ENCODE measurements around the gene MIPOL1. TPM values are rescaled to one million over a fixed set of nuclear protein-coding genes. Genes with fewer than 3 reads are reported as not detected.

MIPOL1 gene
- total and polyA plus RNA-seq, 2 experiments from 2014 or later: 16.6 to 24.8 TPM

DNA sequence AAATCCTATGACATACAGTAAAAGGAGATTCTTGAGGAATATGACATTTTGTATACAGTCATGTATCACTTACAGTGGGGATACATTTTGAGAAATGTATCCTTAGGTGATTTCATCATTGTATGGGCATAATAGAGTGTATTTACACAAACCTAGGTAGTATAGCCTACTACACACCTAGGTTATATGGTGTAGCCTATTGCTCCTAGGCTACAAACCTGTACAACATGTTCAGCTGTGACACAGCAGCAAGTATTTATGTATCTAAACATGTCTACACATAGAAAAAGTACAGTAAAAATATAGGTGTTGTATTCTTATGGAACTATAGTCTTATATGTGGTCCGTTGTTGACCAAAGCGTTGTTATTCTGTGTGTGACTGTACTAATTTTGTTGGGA is 218.5 kb downstream of the MIPOL1 start (continued):
- TF ChIP-seq, protein P1, sequence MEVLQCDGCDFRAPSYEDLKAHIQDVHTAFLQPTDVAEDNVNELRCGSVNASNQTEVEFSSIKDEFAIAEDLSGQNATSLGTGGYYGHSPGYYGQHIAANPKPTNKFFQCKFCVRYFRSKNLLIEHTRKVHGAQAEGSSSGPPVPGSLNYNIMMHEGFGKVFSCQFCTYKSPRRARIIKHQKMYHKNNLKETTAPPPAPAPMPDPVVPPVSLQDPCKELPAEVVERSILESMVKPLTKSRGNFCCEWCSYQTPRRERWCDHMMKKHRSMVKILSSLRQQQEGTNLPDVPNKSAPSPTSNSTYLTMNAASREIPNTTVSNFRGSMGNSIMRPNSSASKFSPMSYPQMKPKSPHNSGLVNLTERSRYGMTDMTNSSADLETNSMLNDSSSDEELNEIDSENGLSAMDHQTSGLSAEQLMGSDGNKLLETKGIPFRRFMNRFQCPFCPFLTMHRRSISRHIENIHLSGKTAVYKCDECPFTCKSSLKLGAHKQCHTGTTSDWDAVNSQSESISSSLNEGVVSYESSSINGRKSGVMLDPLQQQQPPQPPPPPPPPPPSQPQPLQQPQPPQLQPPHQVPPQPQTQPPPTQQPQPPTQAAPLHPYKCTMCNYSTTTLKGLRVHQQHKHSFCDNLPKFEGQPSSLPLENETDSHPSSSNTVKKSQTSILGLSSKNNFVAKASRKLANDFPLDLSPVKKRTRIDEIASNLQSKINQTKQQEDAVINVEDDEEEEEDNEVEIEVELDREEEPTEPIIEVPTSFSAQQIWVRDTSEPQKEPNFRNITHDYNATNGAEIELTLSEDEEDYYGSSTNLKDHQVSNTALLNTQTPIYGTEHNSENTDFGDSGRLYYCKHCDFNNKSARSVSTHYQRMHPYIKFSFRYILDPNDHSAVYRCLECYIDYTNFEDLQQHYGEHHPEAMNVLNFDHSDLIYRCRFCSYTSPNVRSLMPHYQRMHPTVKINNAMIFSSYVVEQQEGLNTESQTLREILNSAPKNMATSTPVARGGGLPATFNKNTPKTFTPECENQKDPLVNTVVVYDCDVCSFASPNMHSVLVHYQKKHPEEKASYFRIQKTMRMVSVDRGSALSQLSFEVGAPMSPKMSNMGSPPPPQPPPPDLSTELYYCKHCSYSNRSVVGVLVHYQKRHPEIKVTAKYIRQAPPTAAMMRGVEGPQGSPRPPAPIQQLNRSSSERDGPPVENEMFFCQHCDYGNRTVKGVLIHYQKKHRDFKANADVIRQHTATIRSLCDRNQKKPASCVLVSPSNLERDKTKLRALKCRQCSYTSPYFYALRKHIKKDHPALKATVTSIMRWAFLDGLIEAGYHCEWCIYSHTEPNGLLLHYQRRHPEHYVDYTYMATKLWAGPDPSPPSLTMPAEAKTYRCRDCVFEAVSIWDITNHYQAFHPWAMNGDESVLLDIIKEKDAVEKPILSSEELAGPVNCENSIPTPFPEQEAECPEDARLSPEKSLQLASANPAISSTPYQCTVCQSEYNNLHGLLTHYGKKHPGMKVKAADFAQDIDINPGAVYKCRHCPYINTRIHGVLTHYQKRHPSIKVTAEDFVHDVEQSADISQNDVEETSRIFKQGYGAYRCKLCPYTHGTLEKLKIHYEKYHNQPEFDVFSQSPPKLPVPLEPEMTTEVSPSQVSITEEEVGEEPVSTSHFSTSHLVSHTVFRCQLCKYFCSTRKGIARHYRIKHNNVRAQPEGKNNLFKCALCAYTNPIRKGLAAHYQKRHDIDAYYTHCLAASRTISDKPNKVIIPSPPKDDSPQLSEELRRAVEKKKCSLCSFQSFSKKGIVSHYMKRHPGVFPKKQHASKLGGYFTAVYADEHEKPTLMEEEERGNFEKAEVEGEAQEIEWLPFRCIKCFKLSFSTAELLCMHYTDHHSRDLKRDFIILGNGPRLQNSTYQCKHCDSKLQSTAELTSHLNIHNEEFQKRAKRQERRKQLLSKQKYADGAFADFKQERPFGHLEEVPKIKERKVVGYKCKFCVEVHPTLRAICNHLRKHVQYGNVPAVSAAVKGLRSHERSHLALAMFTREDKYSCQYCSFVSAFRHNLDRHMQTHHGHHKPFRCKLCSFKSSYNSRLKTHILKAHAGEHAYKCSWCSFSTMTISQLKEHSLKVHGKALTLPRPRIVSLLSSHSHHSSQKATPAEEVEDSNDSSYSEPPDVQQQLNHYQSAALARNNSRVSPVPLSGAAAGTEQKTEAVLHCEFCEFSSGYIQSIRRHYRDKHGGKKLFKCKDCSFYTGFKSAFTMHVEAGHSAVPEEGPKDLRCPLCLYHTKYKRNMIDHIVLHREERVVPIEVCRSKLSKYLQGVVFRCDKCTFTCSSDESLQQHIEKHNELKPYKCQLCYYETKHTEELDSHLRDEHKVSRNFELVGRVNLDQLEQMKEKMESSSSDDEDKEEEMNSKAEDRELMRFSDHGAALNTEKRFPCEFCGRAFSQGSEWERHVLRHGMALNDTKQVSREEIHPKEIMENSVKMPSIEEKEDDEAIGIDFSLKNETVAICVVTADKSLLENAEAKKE (CRISPR knock-in tag; IDR thresholded peaks at IDR 0.05): no peak
- TF ChIP-seq NANOG (IDR thresholded peaks at IDR 0.05; ENCODE audit: borderline replicate concordance): no peak
- TF ChIP-seq, protein P2, sequence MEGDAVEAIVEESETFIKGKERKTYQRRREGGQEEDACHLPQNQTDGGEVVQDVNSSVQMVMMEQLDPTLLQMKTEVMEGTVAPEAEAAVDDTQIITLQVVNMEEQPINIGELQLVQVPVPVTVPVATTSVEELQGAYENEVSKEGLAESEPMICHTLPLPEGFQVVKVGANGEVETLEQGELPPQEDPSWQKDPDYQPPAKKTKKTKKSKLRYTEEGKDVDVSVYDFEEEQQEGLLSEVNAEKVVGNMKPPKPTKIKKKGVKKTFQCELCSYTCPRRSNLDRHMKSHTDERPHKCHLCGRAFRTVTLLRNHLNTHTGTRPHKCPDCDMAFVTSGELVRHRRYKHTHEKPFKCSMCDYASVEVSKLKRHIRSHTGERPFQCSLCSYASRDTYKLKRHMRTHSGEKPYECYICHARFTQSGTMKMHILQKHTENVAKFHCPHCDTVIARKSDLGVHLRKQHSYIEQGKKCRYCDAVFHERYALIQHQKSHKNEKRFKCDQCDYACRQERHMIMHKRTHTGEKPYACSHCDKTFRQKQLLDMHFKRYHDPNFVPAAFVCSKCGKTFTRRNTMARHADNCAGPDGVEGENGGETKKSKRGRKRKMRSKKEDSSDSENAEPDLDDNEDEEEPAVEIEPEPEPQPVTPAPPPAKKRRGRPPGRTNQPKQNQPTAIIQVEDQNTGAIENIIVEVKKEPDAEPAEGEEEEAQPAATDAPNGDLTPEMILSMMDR (conservative IDR thresholded peaks at IDR 0.05; ENCODE audit: low read depth in 2 of 2): no peak
- TF ChIP-seq JUNB (IDR thresholded peaks at IDR 0.05; ENCODE audit: unreplicated experiment): no peak

DNA sequence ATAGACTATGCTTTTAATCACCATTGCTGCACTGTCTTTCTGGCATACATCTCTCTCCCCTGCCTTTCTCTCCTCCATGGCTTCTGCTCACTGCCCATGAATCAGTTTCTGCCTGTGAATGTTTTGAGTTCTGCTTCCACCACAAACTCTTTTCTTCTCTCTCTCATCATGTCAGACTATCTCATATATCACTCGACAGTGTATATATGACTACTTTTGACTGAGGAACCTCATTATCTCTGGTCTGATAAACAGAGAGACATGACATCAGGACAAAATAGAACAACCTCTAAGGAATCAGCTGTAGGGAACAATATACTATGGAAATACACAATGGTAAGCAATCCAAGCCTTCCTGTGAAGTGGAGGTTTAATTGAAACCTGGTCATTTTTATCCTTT is 219.4 kb downstream of the MIPOL1 start:
- Mint-ChIP-seq H3K4me1 (no peaks in the 10 kb centered on the region), H3K27ac (no peak overlapping the region)
- H3K4me1 ChIP-seq (ENCODE audit: insufficient read depth): no peaks in the 10 kb centered on the region
- TF ChIP-seq NANOG (IDR thresholded peaks at IDR 0.05; ENCODE audit: borderline replicate concordance) (no peak), JUNB (IDR thresholded peaks at IDR 0.05; ENCODE audit: unreplicated experiment) (no peak), CREB1 (CRISPR knock-in tag; IDR thresholded peaks at IDR 0.05; ENCODE audit: low read depth) (no peak), STAT1 (IDR thresholded peaks at IDR 0.05; ENCODE audit: unreplicated experiment) (no peak), ZNF114 (CRISPR knock-in tag; IDR thresholded peaks at IDR 0.05) (no peak)
- TF ChIP-seq, protein P3, sequence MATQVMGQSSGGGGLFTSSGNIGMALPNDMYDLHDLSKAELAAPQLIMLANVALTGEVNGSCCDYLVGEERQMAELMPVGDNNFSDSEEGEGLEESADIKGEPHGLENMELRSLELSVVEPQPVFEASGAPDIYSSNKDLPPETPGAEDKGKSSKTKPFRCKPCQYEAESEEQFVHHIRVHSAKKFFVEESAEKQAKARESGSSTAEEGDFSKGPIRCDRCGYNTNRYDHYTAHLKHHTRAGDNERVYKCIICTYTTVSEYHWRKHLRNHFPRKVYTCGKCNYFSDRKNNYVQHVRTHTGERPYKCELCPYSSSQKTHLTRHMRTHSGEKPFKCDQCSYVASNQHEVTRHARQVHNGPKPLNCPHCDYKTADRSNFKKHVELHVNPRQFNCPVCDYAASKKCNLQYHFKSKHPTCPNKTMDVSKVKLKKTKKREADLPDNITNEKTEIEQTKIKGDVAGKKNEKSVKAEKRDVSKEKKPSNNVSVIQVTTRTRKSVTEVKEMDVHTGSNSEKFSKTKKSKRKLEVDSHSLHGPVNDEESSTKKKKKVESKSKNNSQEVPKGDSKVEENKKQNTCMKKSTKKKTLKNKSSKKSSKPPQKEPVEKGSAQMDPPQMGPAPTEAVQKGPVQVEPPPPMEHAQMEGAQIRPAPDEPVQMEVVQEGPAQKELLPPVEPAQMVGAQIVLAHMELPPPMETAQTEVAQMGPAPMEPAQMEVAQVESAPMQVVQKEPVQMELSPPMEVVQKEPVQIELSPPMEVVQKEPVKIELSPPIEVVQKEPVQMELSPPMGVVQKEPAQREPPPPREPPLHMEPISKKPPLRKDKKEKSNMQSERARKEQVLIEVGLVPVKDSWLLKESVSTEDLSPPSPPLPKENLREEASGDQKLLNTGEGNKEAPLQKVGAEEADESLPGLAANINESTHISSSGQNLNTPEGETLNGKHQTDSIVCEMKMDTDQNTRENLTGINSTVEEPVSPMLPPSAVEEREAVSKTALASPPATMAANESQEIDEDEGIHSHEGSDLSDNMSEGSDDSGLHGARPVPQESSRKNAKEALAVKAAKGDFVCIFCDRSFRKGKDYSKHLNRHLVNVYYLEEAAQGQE (IDR thresholded peaks at IDR 0.05; ENCODE audit: unreplicated experiment): no peak
- TF ChIP-seq, protein P2 (conservative IDR thresholded peaks at IDR 0.05; ENCODE audit: low read depth in 2 of 2): no peak
- TF ChIP-seq, protein P4, sequence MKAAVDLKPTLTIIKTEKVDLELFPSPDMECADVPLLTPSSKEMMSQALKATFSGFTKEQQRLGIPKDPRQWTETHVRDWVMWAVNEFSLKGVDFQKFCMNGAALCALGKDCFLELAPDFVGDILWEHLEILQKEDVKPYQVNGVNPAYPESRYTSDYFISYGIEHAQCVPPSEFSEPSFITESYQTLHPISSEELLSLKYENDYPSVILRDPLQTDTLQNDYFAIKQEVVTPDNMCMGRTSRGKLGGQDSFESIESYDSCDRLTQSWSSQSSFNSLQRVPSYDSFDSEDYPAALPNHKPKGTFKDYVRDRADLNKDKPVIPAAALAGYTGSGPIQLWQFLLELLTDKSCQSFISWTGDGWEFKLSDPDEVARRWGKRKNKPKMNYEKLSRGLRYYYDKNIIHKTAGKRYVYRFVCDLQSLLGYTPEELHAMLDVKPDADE (IDR thresholded peaks at IDR 0.05): no peak

More for the DNA sequence above, 219.4 kb downstream of the MIPOL1 start:
- Histone ChIP-seq H3K27me3 (ENCODE audit: insufficient read depth) (no peaks in the 10 kb centered on the region), H3K79me2 (replicated peaks; ENCODE audit: insufficient read depth) (no peaks in the 10 kb centered on the region), H3F3A (replicated peaks; ENCODE audit: low read depth) (no peaks in the 10 kb centered on the region), H3K36me3 (ENCODE audit: insufficient read depth) (no peaks in the 10 kb centered on the region), H3K27ac (ENCODE audit: low read depth) (no peak overlapping the region), H3K9me2 (ENCODE audit: insufficient read depth) (no peaks in the 10 kb centered on the region), H3K4me3 (no peak overlapping the region), H2AFZ (no peak overlapping the region), H3K4me2 (no peak overlapping the region), H4K20me1 (replicated peaks; ENCODE audit: insufficient read depth) (no peaks in the 10 kb centered on the region)
- Mint-ChIP-seq H3K9me3 (no peaks in the 10 kb centered on the region), H3K4me3 (no peak overlapping the region), H3K36me3 (ENCODE audit: low read depth) (no peaks in the 10 kb centered on the region), H3K27me3 (ENCODE audit: insufficient read depth, low read depth, poor library complexity) (no peaks in the 10 kb centered on the region)
- DNase-seq (ENCODE audit: low spot score) (no peak), ATAC-seq (no peak)

Data from GM23338 (cell line).